Measurements from ENCODE around the gene NIT2. TPM values are rescaled to one million over a fixed set of nuclear protein-coding genes. Genes with fewer than 3 reads are reported as not detected.
A peak's percentile ranks its signal among the peaks of the same experiment; 100 is the strongest.

The NIT2 gene, protein sequence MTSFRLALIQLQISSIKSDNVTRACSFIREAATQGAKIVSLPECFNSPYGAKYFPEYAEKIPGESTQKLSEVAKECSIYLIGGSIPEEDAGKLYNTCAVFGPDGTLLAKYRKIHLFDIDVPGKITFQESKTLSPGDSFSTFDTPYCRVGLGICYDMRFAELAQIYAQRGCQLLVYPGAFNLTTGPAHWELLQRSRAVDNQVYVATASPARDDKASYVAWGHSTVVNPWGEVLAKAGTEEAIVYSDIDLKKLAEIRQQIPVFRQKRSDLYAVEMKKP
- total RNA-seq (10 to 100 TPM; 14.2 to 23.4 (median 17.2) TPM), polyA plus RNA-seq (10 to 100 TPM; 19.6 to 38.6 TPM)

DNA sequence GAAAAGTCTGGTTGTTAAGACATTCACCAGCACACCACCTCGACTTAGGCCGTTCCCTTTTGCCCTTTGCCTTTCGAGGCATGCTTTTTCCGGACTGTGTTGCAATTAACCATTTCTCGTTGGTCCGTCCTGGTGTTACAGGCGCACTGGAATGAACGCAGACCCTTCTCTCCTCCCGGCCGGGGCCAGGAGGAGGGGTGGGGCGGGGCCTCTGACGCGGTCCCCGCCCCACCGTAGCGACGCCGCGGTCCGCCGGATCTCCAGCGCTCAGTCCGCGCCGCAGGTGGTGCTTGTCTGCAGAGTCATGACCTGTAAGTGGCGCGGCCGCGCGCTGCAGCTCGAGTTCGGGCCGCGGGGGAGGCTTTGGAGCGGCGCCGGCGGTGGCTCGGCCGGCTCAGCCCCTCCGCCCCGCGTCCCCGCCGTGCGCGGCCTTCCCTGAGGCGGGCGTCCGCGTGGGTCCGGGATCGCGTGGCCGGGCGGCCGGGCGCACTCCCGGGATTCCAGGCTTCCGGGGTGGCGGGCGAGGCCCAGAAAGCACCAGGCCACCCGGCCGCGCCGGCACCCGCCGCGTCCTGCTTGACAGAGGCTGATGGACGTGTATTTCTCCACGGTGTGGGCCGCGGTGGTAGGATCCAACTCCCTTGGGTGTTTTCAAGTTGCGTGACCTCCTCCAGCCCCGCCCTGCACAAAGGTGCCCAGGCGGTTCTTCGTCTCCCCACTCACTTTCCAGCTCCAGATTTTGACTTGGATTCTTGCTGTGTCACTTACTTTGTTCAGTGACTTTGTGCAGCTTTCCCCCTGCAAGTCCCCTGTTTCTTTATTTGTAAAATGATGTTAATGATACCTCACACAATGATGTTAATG is at the start of gene NIT2:
Gene NIT2 (plus strand): TSS at position 270 of the 864 bp plus-strand sequence. CDS start 35 bp downstream, at position 305.
- TF ChIP-seq, protein P1, sequence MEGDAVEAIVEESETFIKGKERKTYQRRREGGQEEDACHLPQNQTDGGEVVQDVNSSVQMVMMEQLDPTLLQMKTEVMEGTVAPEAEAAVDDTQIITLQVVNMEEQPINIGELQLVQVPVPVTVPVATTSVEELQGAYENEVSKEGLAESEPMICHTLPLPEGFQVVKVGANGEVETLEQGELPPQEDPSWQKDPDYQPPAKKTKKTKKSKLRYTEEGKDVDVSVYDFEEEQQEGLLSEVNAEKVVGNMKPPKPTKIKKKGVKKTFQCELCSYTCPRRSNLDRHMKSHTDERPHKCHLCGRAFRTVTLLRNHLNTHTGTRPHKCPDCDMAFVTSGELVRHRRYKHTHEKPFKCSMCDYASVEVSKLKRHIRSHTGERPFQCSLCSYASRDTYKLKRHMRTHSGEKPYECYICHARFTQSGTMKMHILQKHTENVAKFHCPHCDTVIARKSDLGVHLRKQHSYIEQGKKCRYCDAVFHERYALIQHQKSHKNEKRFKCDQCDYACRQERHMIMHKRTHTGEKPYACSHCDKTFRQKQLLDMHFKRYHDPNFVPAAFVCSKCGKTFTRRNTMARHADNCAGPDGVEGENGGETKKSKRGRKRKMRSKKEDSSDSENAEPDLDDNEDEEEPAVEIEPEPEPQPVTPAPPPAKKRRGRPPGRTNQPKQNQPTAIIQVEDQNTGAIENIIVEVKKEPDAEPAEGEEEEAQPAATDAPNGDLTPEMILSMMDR (IDR thresholded peaks at IDR 0.05), result no peak
- H3K27ac ChIP-seq, result peak within 1 kb of the TSS; percentile 35 to 87 (median 64)
- FAIRE-seq (no peak), ATAC-seq (peak; percentile 96 to 98 (median 98)), DNase-seq (peak; percentile 82 to 95 (median 88))
- H3K27me3 ChIP-seq, result no peaks in the 10 kb centered on the region
- H3K4me1 ChIP-seq, result peaks cover 0 to 10% (median 8%) of the 10 kb centered on the region in 3 donors
- H3K9me3 ChIP-seq, result no peaks in the 10 kb centered on the region
- intact Hi-C loops (cut with DNase I), result no loop called here
- WGBS, 2 donors, result 0% methylated on average over 59 to 77 of the region's 77 CpGs
- peaks cover 0 to 4% (median 0%) of the 10 kb centered on the region in 3 donors for H3K36me3 ChIP-seq
- peak within 1 kb of the TSS; percentile 74 to 77 (median 76) for H3K4me3 ChIP-seq

DNA sequence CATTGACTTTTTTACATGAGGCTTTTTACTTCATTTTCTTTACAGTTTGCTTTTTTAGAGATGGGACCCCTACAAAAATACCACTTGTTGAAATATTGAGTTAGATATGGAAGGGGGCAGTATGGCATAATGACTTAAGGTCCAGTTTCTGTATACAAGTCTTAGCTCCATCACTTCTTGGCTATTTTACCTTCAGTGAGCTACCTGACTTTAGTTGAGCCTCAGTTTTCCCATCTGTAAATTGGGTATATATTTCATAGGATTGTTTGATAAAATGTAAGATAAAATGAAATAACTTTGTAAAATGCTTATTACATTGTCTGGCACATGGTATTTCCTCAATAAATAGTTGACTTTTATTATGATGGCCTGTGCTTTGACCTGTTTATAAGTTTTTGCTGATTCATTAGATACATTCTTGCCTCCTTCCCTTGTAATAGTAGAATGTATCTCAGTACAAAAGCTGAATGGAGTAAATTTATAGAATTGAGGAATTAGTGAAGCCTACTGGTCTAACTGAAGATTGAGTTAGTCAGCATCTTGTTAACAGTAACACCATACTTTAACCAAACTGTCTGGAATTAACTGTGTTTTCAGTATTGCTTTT is 46.2 kb upstream of the NIT2 start:
- Histone ChIP-seq H3K36me3 (no peaks in the 10 kb centered on the region), H3K4me1 (no peaks in the 10 kb centered on the region), H3K27ac (no peak overlapping the region), H3K27me3 (no peaks in the 10 kb centered on the region), H3K9me3 (no peaks in the 10 kb centered on the region), H3K4me3 (no peak overlapping the region)
- intact Hi-C loops (cut with DNase I), result no loop called here
- DNase-seq (no peak), ATAC-seq (no peak), FAIRE-seq (no peak)
- TF ChIP-seq, protein P1 (IDR thresholded peaks at IDR 0.05), result no peak

DNA sequence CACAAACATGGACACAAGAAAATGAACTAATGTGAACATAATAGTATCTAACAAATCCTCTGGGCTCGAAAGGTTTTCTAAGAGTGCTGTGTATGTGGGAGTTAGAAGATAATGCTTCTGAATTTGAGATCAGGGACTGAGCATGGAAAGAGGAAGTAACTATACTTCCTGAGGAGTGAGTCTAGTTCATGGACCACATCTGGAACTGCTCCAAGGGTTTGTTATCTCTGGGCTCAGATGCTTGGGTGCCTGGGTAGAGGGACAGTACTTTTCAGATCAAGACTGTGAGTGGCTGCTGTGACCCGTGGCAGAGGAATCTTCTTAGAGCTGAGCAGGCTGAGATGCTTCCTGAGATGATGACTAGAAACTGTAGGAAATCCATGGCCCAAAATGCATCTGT is 45.2 kb upstream of the NIT2 start:
- Histone ChIP-seq H3K36me3 (no peaks in the 10 kb centered on the region), H3K9me3 (no peaks in the 10 kb centered on the region), H3K4me3 (no peak overlapping the region), H3K27ac (no peak overlapping the region), H3K27me3 (no peaks in the 10 kb centered on the region), H3K4me1 (peaks cover 0 to under 1% (median 0%) of the 10 kb centered on the region in 3 donors)
- DNase-seq (no peak), ATAC-seq (no peak), FAIRE-seq (no peak)
- intact Hi-C loops (cut with DNase I), result no loop called here
- 80 to 86% methylated on average over 2 of the region's 2 CpGs for WGBS, 2 donors
- TF ChIP-seq, protein P1 (IDR thresholded peaks at IDR 0.05), result no peak

DNA sequence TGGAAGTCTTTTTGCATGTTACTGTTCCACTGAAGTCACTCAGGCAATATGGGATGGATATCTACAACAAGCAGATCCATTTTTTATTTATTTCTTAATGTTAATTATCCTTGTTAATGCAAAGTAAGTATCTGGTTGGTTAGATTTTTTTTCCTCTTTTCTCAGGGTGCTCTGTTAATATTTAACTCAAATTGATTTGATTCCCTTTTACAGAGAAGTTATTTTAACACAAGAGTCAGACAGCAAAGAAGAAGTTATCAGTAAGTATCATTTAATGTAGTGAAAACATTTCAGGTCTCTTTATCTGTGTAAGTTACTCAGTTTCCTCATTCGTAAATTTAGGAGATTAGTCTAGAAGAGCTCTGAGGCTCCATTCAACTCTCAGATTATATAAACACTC is 39.5 kb upstream of the NIT2 start:
- no peaks in the 10 kb centered on the region for H3K9me3 ChIP-seq
- WGBS, 2 donors, result 9 to 14% methylated on average over 1 of the region's 1 CpG
- no peak overlapping the region for H3K4me3 ChIP-seq
- TF ChIP-seq, protein P1 (IDR thresholded peaks at IDR 0.05), result no peak
- H3K27ac ChIP-seq, result no peak overlapping the region
- FAIRE-seq (no peak), ATAC-seq (peak in 2 of 4 donors; percentile 36 to 40), DNase-seq (no peak)
- no peaks in the 10 kb centered on the region for H3K27me3 ChIP-seq
- intact Hi-C loops (cut with DNase I), result no loop called here
- H3K36me3 ChIP-seq, result peaks cover 0 to 11% (median 0%) of the 10 kb centered on the region in 3 donors
- peaks cover 0 to 9% (median 9%) of the 10 kb centered on the region in 3 donors for H3K4me1 ChIP-seq

Measured in pancreas (tissue), 10 donors.